Measurements from ENCODE around the gene TAF13.

- TF ChIP-seq CTCF (IDR thresholded peaks at IDR 0.05 in 2 of 3, conservative IDR thresholded peaks at IDR 0.05 in 1 of 3; ENCODE audit: borderline replicate concordance in 1 of 3, insufficient read depth in 1 of 3, low read depth in 2 of 3, low read length in 2 of 3) (no peak), EZH2 (IDR thresholded peaks at IDR 0.05) (no peak), FOSL1 (IDR thresholded peaks at IDR 0.05; ENCODE audit: low read depth) (no peak), RAD21 (IDR thresholded peaks at IDR 0.05; ENCODE audit: low read depth) (no peak), MAX (IDR thresholded peaks at IDR 0.05) (no peak), POLR2A (IDR thresholded peaks at IDR 0.05; ENCODE audit: borderline replicate concordance, extremely low read depth, insufficient read depth, insufficient read length) (no peak), POLR2AphosphoS5 (IDR thresholded peaks at IDR 0.05; ENCODE audit: low read depth, low read length) (no peak; the same call in 1 of the 2 replicates), EGR1 (IDR thresholded peaks at IDR 0.05; ENCODE audit: low read depth) (no peak)
These were observed 28.8 kb upstream of the TAF13 start for GRCh38 chr1:109104364-109105151.
